H1 (cell line): ENCODE data around the gene TOMM40. TPM values are rescaled to one million over a fixed set of nuclear protein-coding genes. Genes with fewer than 3 reads are reported as not detected.

Experiments
- GTF2F1 ChIP-seq: IDR thresholded peaks from 2 replicates; pipeline ENCODE4 v1.6.1; 2012; ENCODE audit warnings: low read depth, low read length, improper control_type of control experiment, borderline replicate concordance
- JUND ChIP-seq: IDR thresholded peaks from 2 replicates; pipeline ENCODE4 v1.6.1; 2011; ENCODE audit warnings: mild to moderate bottlenecking, improper control_type of control experiment, low read length
- PHF8 ChIP-seq: fragments of 200-600 bp; sonication (generic); conservative IDR thresholded peaks from 2 replicates; pipeline ENCODE4 v1.7.1; 2012; ENCODE audit warnings: low read depth, mild to moderate bottlenecking, inconsistent platforms, low read length, moderate library complexity
- POLR2A ChIP-seq, 2 experiments: IDR thresholded peaks; 1 replicate in 1 of 2; 2 replicates in 1 of 2; pipeline ENCODE4 v1.6.1; 2011; ENCODE audit warnings: low read depth in 2 of 2, low read length in 2 of 2, mild to moderate bottlenecking in 2 of 2; ENCODE audit errors: control extremely low read depth in 1 of 2
- POLR2AphosphoS5 ChIP-seq: IDR thresholded peaks from 2 replicates; pipeline ENCODE4 v1.6.1; 2011; ENCODE audit warnings: low read depth, low read length
- RFX5 ChIP-seq: IDR thresholded peaks from 2 replicates; pipeline ENCODE4 v1.6.1; 2011; ENCODE audit warnings: low read depth, low read length, improper control_type of control experiment, borderline replicate concordance
- SIN3A ChIP-seq, 2 experiments: IDR thresholded peaks in 1 of 2; conservative IDR thresholded peaks in 1 of 2; 2 replicates each; pipeline ENCODE4 v1.6.1; 2011 to 2012; ENCODE audit warnings: low read length in 2 of 2, improper control_type of control experiment in 1 of 2, low read depth in 1 of 2, mild to moderate bottlenecking in 1 of 2
- SP1 ChIP-seq: IDR thresholded peaks from 2 replicates; pipeline ENCODE4 v1.6.1; 2011; ENCODE audit warnings: low read depth, low read length
- SP4 ChIP-seq: IDR thresholded peaks from 2 replicates; pipeline ENCODE4 v1.6.1; 2012; ENCODE audit warnings: low read length, inconsistent platforms
- SRF ChIP-seq: IDR thresholded peaks from 2 replicates; pipeline ENCODE4 v1.6.1; 2011; ENCODE audit warnings: mild to moderate bottlenecking, low read depth, low read length, moderate library complexity
- SUZ12 ChIP-seq: fragments of 200-600 bp; sonication (generic); IDR thresholded peaks from 2 replicates; pipeline ENCODE4 v1.6.1; 2012; ENCODE audit warnings: mild to moderate bottlenecking, inconsistent platforms, low read length, moderate library complexity, mixed read lengths
- TBP ChIP-seq: IDR thresholded peaks from 2 replicates; pipeline ENCODE4 v1.6.1; 2011; ENCODE audit warnings: low read depth, low read length, improper control_type of control experiment
- TEAD4 ChIP-seq: IDR thresholded peaks from 2 replicates; pipeline ENCODE4 v1.6.1; 2012; ENCODE audit warnings: low read depth, low read length, inconsistent platforms, mixed read lengths
- ZNF274 ChIP-seq: IDR thresholded peaks from 2 replicates; pipeline ENCODE4 v1.7.0; 2012; ENCODE audit warnings: low read length, borderline replicate concordance; ENCODE audit errors: extremely low read depth
- polyA plus RNA-seq, 7 experiments: library from polyadenylated mRNA; depleted of rRNA in 3 of 7; stranded (reverse) in 5 of 7; unstranded in 2 of 7; fragments of >200 nt in 5 of 7; fragments of 200-250 nt in 2 of 7; gene quantifications; 1 replicate in 5 of 7; 2 replicates in 1 of 7; 4 replicates in 1 of 7; pipeline versions ENCODE4 v1.2.1 to v1.2.3, GENCODE V29; 2011 to 2013; ENCODE audit warnings: missing spikeins in 2 of 7, mixed read lengths in 2 of 7
- total RNA-seq: library from RNA; stranded (reverse); fragmentation: NEBNext Ultra II Directional; extraction: Animal tissue kit (Norgen Biotek cat#: 25700); gene quantifications from 2 replicates; pipeline ENCODE4 v1.2.1, GENCODE V29; 2021
- TF ChIP-seq, protein P1 (sequence below): IDR thresholded peaks from 2 replicates; pipeline ENCODE4 v1.6.1; 2012; ENCODE audit warnings: inconsistent platforms
- TF ChIP-seq, protein P2 (sequence below): IDR thresholded peaks from 2 replicates; pipeline ENCODE4 v1.6.1; 2012; ENCODE audit warnings: inconsistent platforms
- TF ChIP-seq, protein P3 (sequence below): IDR thresholded peaks from 2 replicates; pipeline ENCODE4 v1.6.1; 2012; ENCODE audit warnings: low read length, inconsistent platforms
- TF ChIP-seq, protein P4 (sequence below): IDR thresholded peaks from 2 replicates; pipeline ENCODE4 v1.6.1; 2011; ENCODE audit warnings: low read length, improper control_type of control experiment

The TOMM40 gene
- total and polyA plus RNA-seq, 2 of the 8 experiments (the other 6 are each of a cell fraction or from before 2014, with no cell fraction given) = 154 to 179 TPM

DNA sequence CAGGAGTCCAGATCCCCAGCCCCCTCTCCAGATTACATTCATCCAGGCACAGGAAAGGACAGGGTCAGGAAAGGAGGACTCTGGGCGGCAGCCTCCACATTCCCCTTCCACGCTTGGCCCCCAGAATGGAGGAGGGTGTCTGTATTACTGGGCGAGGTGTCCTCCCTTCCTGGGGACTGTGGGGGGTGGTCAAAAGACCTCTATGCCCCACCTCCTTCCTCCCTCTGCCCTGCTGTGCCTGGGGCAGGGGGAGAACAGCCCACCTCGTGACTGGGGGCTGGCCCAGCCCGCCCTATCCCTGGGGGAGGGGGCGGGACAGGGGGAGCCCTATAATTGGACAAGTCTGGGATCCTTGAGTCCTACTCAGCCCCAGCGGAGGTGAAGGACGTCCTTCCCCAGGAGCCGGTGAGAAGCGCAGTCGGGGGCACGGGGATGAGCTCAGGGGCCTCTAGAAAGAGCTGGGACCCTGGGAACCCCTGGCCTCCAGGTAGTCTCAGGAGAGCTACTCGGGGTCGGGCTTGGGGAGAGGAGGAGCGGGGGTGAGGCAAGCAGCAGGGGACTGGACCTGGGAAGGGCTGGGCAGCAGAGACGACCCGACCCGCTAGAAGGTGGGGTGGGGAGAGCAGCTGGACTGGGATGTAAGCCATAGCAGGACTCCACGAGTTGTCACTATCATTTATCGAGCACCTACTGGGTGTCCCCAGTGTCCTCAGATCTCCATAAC lies 14.5 kb downstream of the TOMM40 start, which contains the start of gene APOE (continued):
- no peak for TF ChIP-seq RFX5
- TF ChIP-seq TBP = peak; percentile 94
- TF ChIP-seq POLR2AphosphoS5 = peak; percentile 88
- TF ChIP-seq, protein P1, sequence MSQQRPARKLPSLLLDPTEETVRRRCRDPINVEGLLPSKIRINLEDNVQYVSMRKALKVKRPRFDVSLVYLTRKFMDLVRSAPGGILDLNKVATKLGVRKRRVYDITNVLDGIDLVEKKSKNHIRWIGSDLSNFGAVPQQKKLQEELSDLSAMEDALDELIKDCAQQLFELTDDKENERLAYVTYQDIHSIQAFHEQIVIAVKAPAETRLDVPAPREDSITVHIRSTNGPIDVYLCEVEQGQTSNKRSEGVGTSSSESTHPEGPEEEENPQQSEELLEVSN = no peak
- no peak for TF ChIP-seq SRF
- peak; percentile 73 for TF ChIP-seq PHF8
- TF ChIP-seq TEAD4 = 0 out of 2 replicates have a peak, but pooled peaks have one; percentile 39
- no peak for TF ChIP-seq JUND
- no peak for TF ChIP-seq SUZ12
- peak in 1 of 2 experiments; percentile 92; a peak in 2 of 3 replicates for TF ChIP-seq POLR2A (IDR thresholded peaks at IDR 0.05; ENCODE audit: control extremely low read depth in 1 of 2, low read depth in 2 of 2, low read length in 2 of 2)
- TF ChIP-seq, protein P2, sequence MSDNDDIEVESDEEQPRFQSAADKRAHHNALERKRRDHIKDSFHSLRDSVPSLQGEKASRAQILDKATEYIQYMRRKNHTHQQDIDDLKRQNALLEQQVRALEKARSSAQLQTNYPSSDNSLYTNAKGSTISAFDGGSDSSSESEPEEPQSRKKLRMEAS = peak; percentile 66
- TF ChIP-seq SP4 = no peak
- no peak for TF ChIP-seq ZNF274
- TF ChIP-seq SP1 = peak; percentile 59; the same call in 1 of the 2 replicates
- TF ChIP-seq, protein P3, sequence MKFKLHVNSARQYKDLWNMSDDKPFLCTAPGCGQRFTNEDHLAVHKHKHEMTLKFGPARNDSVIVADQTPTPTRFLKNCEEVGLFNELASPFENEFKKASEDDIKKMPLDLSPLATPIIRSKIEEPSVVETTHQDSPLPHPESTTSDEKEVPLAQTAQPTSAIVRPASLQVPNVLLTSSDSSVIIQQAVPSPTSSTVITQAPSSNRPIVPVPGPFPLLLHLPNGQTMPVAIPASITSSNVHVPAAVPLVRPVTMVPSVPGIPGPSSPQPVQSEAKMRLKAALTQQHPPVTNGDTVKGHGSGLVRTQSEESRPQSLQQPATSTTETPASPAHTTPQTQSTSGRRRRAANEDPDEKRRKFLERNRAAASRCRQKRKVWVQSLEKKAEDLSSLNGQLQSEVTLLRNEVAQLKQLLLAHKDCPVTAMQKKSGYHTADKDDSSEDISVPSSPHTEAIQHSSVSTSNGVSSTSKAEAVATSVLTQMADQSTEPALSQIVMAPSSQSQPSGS = 0 out of 2 replicates have a peak, but pooled peaks have one; percentile 49
- no peak for TF ChIP-seq GTF2F1
- TF ChIP-seq, protein P4, sequence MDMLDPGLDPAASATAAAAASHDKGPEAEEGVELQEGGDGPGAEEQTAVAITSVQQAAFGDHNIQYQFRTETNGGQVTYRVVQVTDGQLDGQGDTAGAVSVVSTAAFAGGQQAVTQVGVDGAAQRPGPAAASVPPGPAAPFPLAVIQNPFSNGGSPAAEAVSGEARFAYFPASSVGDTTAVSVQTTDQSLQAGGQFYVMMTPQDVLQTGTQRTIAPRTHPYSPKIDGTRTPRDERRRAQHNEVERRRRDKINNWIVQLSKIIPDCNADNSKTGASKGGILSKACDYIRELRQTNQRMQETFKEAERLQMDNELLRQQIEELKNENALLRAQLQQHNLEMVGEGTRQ = peak; percentile 45; the same call in 1 of the 2 replicates
- 0 out of 4 replicates have a peak, but pooled peaks of 1 of the 2 experiments have one; percentile 69 for TF ChIP-seq SIN3A (conservative IDR thresholded peaks at IDR 0.05 in 1 of 2, IDR thresholded peaks at IDR 0.05 in 1 of 2; ENCODE audit: low read depth in 1 of 2, low read length in 2 of 2)
